Nephron progenitor cell (in vitro differentiated cells): Measurements from ENCODE around the gene HJV.

Experiments used
- DNase-seq: peaks from one replicate; pipeline ENCODE4 v3.0.0; 2021
- H3K27ac Mint-ChIP-seq: 2 replicates; pipeline ENCODE4 v1.8.0; 2021; ENCODE audit warnings: mild to moderate bottlenecking, moderate library complexity, mixed read lengths
- H3K27me3 Mint-ChIP-seq: 2 replicates; pipeline ENCODE4 v1.8.0; 2021; ENCODE audit warnings: mild to moderate bottlenecking, low read depth, mixed read lengths; ENCODE audit not compliant: poor library complexity
- H3K36me3 Mint-ChIP-seq: 2 replicates; pipeline ENCODE4 v1.8.0; 2021; ENCODE audit warnings: low read depth, mixed read lengths
- H3K4me1 Mint-ChIP-seq: 2 replicates; pipeline ENCODE4 v1.8.0; 2021; ENCODE audit warnings: mixed read lengths
- H3K4me3 Mint-ChIP-seq: 2 replicates; pipeline ENCODE4 v1.8.0; 2021; ENCODE audit warnings: mild to moderate bottlenecking, moderate library complexity, mixed read lengths
- H3K9me3 Mint-ChIP-seq: 2 replicates; pipeline ENCODE4 v1.8.0; 2021; ENCODE audit warnings: mild to moderate bottlenecking, moderate library complexity, mixed read lengths
- CTCF ChIP-seq: fragments of 200-600 bp; sonication (generic); IDR thresholded peaks from 2 replicates; pipeline ENCODE4 v1.5.0; 2021; ENCODE audit warnings: antibody characterized with exemption

HJV gene

DNA sequence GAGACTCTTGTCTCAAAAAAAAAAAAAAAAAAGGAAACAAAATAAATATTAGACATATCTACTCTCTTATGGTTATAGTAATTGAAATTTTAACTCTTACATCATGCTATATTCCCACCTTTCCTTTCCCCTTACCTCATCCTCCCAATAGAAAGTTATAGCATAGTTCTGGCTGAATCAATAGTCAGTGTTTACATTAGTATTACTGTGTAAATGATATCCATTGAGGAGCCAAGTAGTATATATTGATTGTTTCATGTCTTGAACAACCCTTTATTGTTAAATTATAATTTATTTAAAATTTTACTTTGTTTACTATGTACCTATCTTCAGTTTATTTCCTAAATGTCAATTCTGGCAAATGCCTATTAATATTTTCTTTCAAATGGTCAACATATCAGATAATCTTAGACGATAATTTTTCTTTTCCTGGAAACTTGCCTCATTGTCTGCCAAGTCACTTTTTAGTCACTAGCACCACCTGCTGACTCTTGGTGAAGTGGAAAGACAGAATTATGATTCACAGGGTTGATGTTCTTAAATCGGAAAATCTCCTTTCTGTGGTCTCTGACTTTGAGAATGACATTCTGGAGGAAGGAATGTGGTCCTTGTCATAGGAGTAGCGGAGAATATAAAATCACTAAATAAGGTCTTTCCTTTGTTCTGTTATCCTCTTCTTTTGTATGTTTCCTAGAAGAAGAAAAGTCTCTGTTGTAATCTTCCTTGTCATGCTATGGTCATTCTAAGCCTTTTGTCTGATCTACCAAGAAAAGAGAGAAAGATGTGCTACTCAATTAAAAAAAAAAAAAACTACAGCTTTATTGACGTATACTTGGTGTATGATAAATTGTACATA, 8.6 kb downstream of the HJV start:
- no peak for DNase-seq
- peaks cover 36% of the 10 kb centered on the region for H3K27me3 Mint-ChIP-seq
- no peak overlapping the region for H3K27ac Mint-ChIP-seq
- H3K36me3 Mint-ChIP-seq = no peaks in the 10 kb centered on the region
- H3K9me3 Mint-ChIP-seq = no peaks in the 10 kb centered on the region
- no peak overlapping the region for H3K4me3 Mint-ChIP-seq
- peak; percentile 61 for TF ChIP-seq CTCF
- peaks cover 10% of the 10 kb centered on the region for H3K4me1 Mint-ChIP-seq

DNA sequence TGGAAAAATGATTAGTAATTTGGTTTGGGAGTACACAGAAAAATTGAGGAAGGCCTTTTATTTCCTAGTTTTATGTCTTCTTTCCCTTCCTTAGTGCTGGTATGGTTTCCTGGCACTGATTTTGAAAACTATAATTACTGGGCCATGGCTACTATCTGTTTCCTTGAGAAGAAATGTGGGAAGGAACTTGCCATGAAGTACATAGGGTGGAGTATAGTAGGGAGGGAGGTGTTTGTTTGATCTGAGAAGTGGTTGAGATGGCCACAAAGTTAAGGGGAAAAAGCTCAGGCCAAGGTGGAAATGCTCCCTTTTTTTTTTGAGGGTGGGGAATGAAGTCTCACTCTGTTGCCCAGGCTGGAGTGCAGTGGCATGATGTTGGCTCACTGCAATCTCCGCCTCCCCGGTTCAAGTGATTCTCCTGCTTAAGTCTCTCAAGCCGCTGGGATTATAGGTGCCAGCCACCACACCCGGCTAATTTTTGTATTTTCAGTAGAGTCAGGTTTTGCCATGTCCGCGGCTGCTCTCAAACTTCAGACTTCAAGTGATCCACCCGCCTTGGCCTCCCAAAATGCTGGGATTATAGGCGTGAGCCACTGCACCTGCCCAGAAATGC, 11.3 kb downstream of the HJV start:
- Mint-ChIP-seq H3K4me3 (no peak overlapping the region), H3K9me3 (no peaks in the 10 kb centered on the region), H3K27ac (peak overlapping the region; percentile 46), H3K4me1 (peaks cover 15% of the 10 kb centered on the region), H3K27me3 (peaks cover 13% of the 10 kb centered on the region), H3K36me3 (no peaks in the 10 kb centered on the region)
- DNase-seq = no peak
- no peak for TF ChIP-seq CTCF

- Mint-ChIP-seq H3K4me3 (no peak overlapping the region), H3K36me3 (no peaks in the 10 kb centered on the region), H3K4me1 (peaks cover 11% of the 10 kb centered on the region), H3K27me3 (peaks cover 3% of the 10 kb centered on the region), H3K27ac (no peak overlapping the region), H3K9me3 (no peaks in the 10 kb centered on the region)
- no peak for DNase-seq
- no peak for TF ChIP-seq CTCF
Observed at GRCh38 chr1:146007489-146008133, 13.9 kb downstream of the HJV start.

DNA sequence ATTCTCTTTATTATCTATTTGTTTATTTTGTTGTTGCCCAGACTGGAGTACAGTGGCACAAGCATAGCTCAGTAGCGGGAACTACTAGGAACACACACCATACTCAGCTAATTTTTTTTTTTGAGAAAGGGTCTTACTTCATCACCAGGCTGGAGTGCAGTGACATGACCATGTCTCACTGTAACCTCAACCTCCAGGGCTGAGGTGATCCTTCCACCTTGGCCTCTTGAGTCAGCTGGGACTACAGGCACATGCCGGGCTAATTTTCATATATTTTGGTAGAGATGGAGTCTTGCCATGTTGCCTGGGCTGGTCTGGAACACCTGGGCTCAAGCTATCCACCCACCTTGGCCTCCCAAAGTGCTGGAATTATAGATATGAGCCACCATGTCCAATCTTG, 19.8 kb downstream of the HJV start:
- no peaks in the 10 kb centered on the region for H3K9me3 Mint-ChIP-seq
- DNase-seq = no peak
- peaks cover 3% of the 10 kb centered on the region for H3K27me3 Mint-ChIP-seq
- no peak overlapping the region for H3K4me3 Mint-ChIP-seq
- no peak overlapping the region for H3K27ac Mint-ChIP-seq
- no peaks in the 10 kb centered on the region for H3K36me3 Mint-ChIP-seq
- H3K4me1 Mint-ChIP-seq = peaks cover 35% of the 10 kb centered on the region
- no peak for TF ChIP-seq CTCF

- Mint-ChIP-seq H3K27me3 (peaks cover 3% of the 10 kb centered on the region), H3K4me1 (peaks cover 46% of the 10 kb centered on the region), H3K36me3 (peaks cover 21% of the 10 kb centered on the region), H3K4me3 (peak overlapping the region; percentile 71), H3K9me3 (peaks cover 5% of the 10 kb centered on the region), H3K27ac (peak overlapping the region; percentile 85)
- no peak for DNase-seq
- no peak for TF ChIP-seq CTCF
Observed at GRCh38 chr1:145999321-146000024, 22.1 kb downstream of the HJV start.
